ENCODE results near the gene ECT2.

DNA sequence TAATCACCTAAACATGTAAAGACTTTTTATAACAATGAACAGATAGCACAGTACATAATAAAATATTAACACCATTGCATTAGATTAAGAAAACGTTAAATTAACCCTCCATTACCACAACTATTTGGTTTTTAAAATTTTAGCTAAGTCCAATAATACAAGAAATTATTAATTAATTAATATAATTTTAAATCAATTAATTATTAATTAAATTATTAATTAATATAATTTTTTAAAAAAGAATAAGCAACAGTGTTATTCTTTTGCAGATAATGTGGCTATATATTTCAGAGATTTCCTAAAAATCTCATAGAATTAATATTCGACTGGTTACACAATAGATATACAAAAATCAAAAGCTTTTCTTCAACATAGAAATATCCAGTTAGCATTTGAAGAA lies 82.5 kb downstream of the ECT2 start:
- TF ChIP-seq GATA2 (IDR thresholded peaks at IDR 0.05; ENCODE audit: low read depth, low read length) (no peak), GATA3 (IDR thresholded peaks at IDR 0.05; ENCODE audit: low read depth, low read length) (no peak)
